Peyer's patch (tissue), 4 donors: ENCODE measurements around the gene ARHGDIG. TPM values are rescaled to one million over a fixed set of nuclear protein-coding genes. Genes with fewer than 3 reads are reported as not detected.

ENCODE experiments used
- DNase-seq, 3 donors: peaks; one replicate each; pipeline ENCODE4 v3.0.0-alpha.2; 2017 to 2019
- H3K27ac ChIP-seq, 4 donors: fragments of 200-600 bp; sonication (generic); one replicate each; pipeline ENCODE4 v1.5.1; 2016 to 2019
- H3K27me3 ChIP-seq, 2 donors: fragments of 200-600 bp; sonication (generic); one replicate each; pipeline ENCODE4 v1.5.1; 2019
- H3K36me3 ChIP-seq, 3 donors: fragments of 200-600 bp; sonication (generic); one replicate each; pipeline ENCODE4 v1.5.1; 2016 to 2019
- H3K4me1 ChIP-seq, 4 donors: fragments of 200-600 bp; sonication (generic); one replicate each; pipeline ENCODE4 v1.5.1; 2016 to 2019
- H3K4me3 ChIP-seq, 4 donors: fragments of 200-600 bp; sonication (generic); 1 replicate in 3 of 4; 2 replicates in 1 of 4; pipeline ENCODE4 v1.5.1; 2016 to 2019; ENCODE audit warnings: mild to moderate bottlenecking in 1 of 4
- H3K9me3 ChIP-seq, 4 donors: fragments of 200-600 bp; sonication (generic); one replicate each; pipeline ENCODE4 v1.5.1; 2016 to 2019; ENCODE audit warnings: mild to moderate bottlenecking in 1 of 4
- CTCF ChIP-seq, 6 experiments: fragments of 450-650 bp in 4 of 6; fragments of 200-600 bp in 2 of 6; sonication (generic) in 1 of 6; IDR thresholded peaks; one replicate each; pipeline ENCODE4 v1.5.1; 2017 to 2019; ENCODE audit warnings: antibody characterized with exemption in 6 of 6, mild to moderate bottlenecking in 3 of 6, moderate library complexity in 1 of 6
- POLR2A ChIP-seq, 2 donors: fragments of 450-650 bp; IDR thresholded peaks; one replicate each; pipeline ENCODE4 v1.5.1; 2017; ENCODE audit warnings: antibody characterized with exemption in 2 of 2, mild to moderate bottlenecking in 2 of 2, moderate library complexity in 2 of 2
- total RNA-seq, 4 donors: library from RNA; depleted of rRNA; stranded (reverse); fragments of >200 nt; gene quantifications; one replicate each; pipeline ENCODE4 v1.1.0, GENCODE V29; 2016

ARHGDIG gene
- total RNA-seq, 4 donors from 2014 or later, result 3.7 to 112 (median 67.5) TPM; not detected in 1

- Histone ChIP-seq H3K27ac (peak overlapping the region in 1 of 4 donors; percentile 64), H3K27me3 (no peaks in the 10 kb centered on the region), H3K4me3 (no peak overlapping the region), H3K4me1 (no peaks in the 10 kb centered on the region), H3K9me3 (no peaks in the 10 kb centered on the region), H3K36me3 (peaks cover 0 to 61% (median 0%) of the 10 kb centered on the region in 3 donors)
- TF ChIP-seq CTCF (IDR thresholded peaks at IDR 0.05) (no peak), POLR2A (IDR thresholded peaks at IDR 0.05) (no peak)
- peak in 2 of 3 donors; percentile 67 for DNase-seq
Measured at GRCh38 chr16:307691-308312, 27.4 kb downstream of the ARHGDIG start.

GRCh38 chr16:309476-309875 lies 29.1 kb downstream of the ARHGDIG start:
- Histone ChIP-seq H3K9me3 (no peaks in the 10 kb centered on the region), H3K27ac (peak overlapping the region in 1 of 4 donors; percentile 5), H3K4me3 (no peak overlapping the region), H3K27me3 (no peaks in the 10 kb centered on the region), H3K36me3 (peaks cover 0 to 65% (median 0%) of the 10 kb centered on the region in 3 donors), H3K4me1 (no peaks in the 10 kb centered on the region)
- DNase-seq, result no peak
- TF ChIP-seq POLR2A (IDR thresholded peaks at IDR 0.05) (no peak), CTCF (IDR thresholded peaks at IDR 0.05) (no peak)

GRCh38 chr16:311725-312124 lies 31.3 kb downstream of the ARHGDIG start:
- Histone ChIP-seq H3K4me1 (no peaks in the 10 kb centered on the region), H3K27me3 (no peaks in the 10 kb centered on the region), H3K36me3 (peaks cover 0 to 64% (median 0%) of the 10 kb centered on the region in 3 donors), H3K9me3 (no peaks in the 10 kb centered on the region), H3K4me3 (no peak overlapping the region), H3K27ac (no peak overlapping the region)
- TF ChIP-seq CTCF (IDR thresholded peaks at IDR 0.05), result no peak
- TF ChIP-seq POLR2A (IDR thresholded peaks at IDR 0.05), result no peak
- DNase-seq, result no peak

DNA sequence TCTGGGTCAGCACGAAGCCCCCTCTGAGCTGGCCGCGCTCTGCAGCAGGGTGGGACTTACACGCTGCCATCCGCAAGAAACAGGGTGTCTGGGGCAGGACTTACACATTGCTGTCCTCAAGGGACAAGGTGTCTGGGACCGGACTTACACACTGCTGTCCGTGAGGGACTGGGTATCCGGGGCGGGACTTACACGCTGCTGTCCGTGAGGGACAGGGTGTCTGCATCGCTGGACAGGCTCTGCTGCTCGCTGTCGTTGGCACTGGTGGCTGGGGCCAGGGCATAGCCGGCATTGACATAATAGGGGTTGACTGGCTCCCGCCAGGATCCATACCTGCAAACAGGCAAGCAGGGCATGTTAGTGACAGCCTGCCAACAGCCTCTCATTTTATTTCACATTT lies 34.0 kb downstream of the ARHGDIG start:
- Histone ChIP-seq H3K27ac (no peak overlapping the region), H3K9me3 (no peaks in the 10 kb centered on the region), H3K4me3 (no peak overlapping the region), H3K27me3 (no peaks in the 10 kb centered on the region), H3K36me3 (peaks cover 0 to 58% (median 0%) of the 10 kb centered on the region in 3 donors), H3K4me1 (no peaks in the 10 kb centered on the region)
- TF ChIP-seq CTCF (IDR thresholded peaks at IDR 0.05) (no peak), POLR2A (IDR thresholded peaks at IDR 0.05) (no peak)
- DNase-seq, result no peak

DNA sequence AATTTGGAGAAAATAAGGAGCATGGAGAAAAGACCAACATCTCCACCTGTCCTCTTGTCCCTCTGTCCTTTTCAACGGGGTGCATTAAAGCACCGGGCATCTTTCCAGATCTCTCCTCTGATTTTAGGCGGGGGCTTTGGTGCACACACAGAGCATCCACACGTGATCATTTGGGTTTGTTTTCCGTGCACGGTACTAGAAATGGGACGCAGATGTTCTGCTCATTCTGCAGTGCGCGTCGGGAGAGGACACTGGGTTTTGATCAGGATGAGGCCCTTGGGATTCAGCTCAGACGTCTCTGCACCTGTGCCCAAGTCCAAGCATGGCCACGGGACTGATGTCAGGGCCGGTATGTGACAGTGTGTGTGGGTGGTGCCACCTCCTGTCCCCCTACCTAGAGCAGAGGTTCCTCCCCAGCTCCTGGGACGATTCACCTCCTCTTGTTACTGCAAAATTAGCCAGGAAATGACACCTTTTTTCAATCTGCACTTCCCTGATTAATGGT lies 34.5 kb downstream of the ARHGDIG start:
- no peaks in the 10 kb centered on the region for H3K27me3 ChIP-seq
- H3K9me3 ChIP-seq, result no peaks in the 10 kb centered on the region
- no peak for DNase-seq
- peaks cover 0 to 58% (median 0%) of the 10 kb centered on the region in 3 donors for H3K36me3 ChIP-seq
- TF ChIP-seq CTCF (IDR thresholded peaks at IDR 0.05) (no peak), POLR2A (IDR thresholded peaks at IDR 0.05) (no peak)
- no peaks in the 10 kb centered on the region for H3K4me1 ChIP-seq
- no peak overlapping the region for H3K27ac ChIP-seq
- H3K4me3 ChIP-seq, result no peak overlapping the region
